NCI-H1105 treated with DMSO at 0.1 percent for 48 hours (cell line): ENCODE results near the gene SLC38A1.
A peak's percentile ranks its signal among the peaks of the same experiment; 100 is the strongest.
"Not testable (repeated sequence)": the region's sequence is repeated elsewhere in the genome, so short reads cannot be mapped to it uniquely, and the experiment has no call there.

Experiments used
- DNase-seq: peaks from one replicate; lab custom pipeline; 2025; lab: John Stamatoyannopoulos, UW

SLC38A1 gene

DNA sequence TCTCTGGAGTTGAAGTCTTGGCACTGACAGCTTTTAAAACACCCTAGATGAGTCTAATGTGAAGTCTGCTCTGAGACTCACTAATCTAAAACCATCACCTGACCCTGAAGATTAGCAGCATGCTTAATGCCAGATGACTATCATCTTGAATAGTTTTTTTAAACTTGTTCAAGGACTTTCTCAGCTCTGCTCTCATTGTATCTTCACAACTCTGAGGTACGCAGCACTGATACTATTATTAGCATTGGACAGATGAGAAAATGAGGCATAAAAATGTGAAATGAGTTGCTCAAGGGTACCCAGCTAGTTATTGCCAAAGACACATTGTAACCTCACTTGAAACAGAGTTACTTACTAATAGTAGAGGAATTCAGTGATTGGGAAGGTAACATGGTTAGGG lies 4.8 kb downstream of the SLC38A1 start:
- DNase-seq, result no peak

DNA sequence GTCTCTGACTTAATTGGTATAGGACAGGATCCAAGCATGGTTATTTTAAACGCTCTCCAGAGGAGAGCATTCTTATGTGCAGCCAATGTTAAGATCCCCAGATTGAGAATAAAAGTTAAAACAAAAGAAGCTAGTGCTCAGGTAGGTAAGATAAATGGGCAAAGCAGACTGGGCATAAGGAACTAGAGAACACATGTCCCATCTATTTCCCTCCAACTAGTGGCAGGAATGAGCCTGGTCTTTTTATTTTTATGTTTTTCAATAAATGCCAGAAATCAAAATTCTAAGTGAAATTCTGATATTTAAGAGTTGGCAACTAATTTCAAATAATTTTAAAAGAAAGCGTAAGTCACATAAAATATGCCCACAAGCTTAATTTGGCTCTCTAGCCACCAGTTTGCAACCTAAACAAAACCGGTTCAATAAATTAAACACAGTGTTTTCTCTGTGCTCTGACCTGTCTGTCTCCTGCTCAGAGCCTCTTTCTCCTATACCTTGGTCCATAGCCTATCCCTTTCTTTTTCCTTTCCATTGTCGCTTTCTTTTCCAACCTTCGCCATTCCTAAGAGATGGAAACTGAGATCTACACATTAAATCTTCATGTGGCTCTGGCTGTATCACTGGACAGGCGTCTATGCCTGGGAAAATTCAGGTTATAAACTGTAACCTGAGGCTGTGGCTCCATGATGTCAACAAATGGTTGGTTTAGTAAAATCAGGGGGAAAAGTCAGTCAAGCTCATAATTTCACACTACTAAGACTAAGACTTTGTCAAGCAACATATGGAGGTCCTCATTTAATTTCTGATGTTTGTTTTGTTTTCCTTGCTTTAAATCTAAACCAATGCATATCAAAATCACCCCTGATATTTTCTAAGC lies 5.5 kb downstream of the SLC38A1 start:
- DNase-seq, result no peak

GRCh38 chr12:46261646-46262045 lies 7.2 kb downstream of the SLC38A1 start:
- DNase-seq, result no peak

- DNase-seq, result no peak
Measured at GRCh38 chr12:46260913-46261476, 7.8 kb downstream of the SLC38A1 start.

DNA sequence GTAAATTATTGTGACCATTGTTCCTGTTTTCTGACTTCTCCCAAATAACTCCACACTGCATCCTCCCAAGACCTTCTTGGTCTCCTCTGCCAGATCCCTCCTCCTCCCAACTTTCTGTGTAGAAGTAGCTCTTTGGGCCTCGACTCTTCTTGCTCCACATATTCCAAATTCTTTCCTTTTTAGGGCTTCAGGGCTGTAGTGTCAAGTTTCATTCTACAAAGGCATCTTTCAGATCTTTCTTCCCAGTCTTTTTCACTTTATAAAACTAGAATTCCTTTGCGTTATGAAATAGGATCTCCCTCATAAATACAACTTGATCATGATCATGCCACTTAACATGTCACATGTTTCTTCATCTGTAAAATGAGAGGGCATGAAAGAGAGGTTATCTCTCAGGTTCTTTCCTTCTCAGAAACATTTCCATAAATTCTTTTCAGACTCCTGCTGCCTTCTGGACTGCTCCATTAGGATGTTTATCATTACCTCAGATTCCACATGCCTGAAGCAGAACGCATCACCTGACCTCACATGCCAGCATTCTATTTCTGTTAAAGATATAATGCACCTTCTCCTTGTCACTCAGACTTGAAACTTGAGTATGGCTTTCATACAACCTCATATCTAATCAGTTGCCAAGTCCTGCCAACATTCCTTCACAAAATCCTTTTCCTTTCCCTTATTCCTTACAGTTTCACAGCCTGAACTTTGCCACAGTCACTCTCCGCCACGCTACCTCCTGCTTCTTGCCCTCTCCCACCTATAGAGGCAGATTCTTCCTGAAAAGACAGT lies 8.5 kb downstream of the SLC38A1 start:
- no peak for DNase-seq

GRCh38 chr12:46259713-46260112 lies 9.1 kb downstream of the SLC38A1 start:
- no peak for DNase-seq

- DNase-seq, result no peak
Measured at GRCh38 chr12:46259071-46259470, 9.8 kb downstream of the SLC38A1 start.

DNA sequence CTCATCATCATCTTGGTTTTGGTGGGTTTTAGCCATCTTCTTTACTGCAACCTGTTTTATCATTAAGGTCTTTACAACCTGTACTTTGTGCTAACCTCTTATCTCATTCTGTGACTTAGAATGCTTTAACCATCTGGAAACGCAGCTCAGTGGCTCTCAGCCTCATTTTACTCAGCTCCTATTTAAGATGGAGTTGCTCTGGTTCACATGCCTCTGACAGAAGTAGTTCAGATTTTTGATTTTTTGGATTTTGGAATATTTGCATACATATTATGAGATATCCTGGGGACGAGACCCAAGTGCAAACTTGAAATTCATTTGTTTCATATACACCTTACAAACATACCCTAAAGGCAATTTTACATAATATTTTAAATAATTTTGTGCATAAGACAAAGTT lies 10.7 kb downstream of the SLC38A1 start:
- no peak for DNase-seq

DNA sequence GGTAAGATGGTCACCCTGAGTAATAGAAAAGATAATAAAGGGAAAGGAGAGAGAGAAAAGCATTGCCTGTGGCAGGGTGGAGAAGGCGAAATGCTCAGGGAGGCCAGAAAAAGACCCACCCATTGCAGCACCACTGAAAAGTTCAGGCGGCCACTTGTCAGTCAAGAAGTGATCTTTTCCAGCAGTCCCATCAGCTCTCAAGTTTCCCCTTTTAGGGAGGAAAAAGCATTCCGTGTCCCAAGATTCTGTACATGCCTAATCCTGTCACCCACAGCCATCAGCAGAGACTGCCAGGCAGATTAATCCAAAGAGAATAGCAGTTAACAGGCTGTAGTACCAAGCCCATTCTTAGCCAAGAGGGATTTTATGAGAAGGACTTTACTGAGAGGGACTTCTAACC lies 11.9 kb downstream of the SLC38A1 start:
- DNase-seq, result no peak

- no peak for DNase-seq
Measured at GRCh38 chr12:46253544-46254162, 15.2 kb downstream of the SLC38A1 start.

- not testable (repeated sequence) for DNase-seq
Measured at GRCh38 chr12:46251994-46252393, 16.8 kb downstream of the SLC38A1 start.

DNA sequence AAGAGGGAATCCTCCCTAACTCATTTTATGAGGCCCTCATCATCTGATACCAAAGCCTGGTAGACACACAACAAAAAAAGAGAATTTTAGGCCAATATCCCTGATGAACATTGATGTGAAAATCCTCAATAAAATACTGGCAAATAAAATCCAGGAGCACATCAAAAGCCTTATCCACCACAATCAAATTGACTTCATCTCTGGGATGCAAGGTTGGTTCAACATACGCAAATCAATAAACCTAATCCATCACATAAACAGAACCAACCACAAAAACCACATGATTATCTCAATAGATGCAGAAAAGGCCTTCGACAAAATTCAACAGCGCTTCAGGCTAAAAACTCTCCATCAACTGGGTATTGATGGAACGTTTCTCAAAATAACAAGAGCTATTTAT lies 18.9 kb downstream of the SLC38A1 start:
- not testable (repeated sequence) for DNase-seq

GRCh38 chr12:46246021-46246700 lies 22.7 kb downstream of the SLC38A1 start:
- no peak for DNase-seq

GRCh38 chr12:46244997-46245396 lies 23.8 kb downstream of the SLC38A1 start:
- no peak for DNase-seq

- DNase-seq, result peak; percentile 18
Measured at GRCh38 chr12:46244273-46244915, 24.4 kb downstream of the SLC38A1 start.

- no peak for DNase-seq
Measured at GRCh38 chr12:46242569-46242968, 26.3 kb downstream of the SLC38A1 start.

DNA sequence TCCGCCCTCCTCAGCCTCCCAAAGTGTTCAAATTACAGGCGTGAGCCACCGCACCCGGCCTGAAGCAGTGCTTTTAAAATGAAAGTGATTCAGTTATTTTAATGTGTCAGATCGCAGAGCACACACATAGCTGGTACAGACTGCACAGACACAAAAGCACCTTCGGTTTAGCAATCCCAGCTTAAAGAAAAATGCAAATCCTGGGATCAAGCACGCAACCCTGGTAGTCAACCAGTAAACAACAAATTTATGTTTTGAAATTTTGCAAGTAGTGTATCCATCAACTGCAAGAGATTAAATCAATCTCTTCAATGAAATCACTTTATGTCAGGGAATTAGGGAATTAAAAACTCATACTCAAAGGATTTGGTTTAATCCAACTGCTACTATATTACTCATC lies 28.4 kb downstream of the SLC38A1 start:
- DNase-seq, result no peak

DNA sequence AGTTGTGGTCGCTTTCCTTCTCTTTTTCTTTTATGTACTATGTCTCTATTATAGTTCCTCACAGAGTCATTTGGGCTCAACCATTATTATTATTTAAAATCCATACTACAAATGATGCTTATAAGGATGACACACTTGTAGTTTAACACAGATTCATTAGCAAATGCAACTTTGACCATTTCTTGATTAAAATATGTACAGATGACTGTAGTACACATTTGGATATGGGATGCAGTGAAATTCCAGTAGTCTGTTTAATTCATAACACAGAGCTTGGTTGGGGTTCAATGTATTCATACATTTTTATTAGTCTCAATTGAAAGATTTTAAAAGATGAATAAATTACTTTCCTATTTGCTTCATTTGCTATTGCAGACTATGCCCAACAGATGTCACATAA lies 30.0 kb downstream of the SLC38A1 start:
- no peak for DNase-seq

GRCh38 chr12:46237371-46238045 lies 31.3 kb downstream of the SLC38A1 start:
- DNase-seq, result no peak

DNA sequence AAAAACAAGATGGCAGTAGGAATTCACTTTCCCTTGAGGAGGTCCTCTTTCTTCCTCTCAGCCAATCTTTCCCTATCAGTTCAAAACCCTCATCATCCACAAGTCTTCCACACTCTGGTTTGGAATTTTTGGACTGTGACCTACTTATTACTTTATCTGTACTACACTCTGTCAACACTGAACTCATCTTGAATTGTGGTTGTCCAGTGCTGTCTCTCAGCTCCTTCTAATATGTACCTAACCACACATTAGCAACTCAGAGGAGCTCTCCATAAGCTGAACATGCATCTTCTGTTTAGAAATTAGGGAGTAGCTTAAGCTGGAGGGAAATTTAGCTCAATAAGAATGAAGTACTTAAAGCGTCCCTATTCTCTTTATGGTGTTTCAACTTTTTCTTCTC lies 34.8 kb downstream of the SLC38A1 start:
- DNase-seq, result no peak

- peak; percentile 72 for DNase-seq
Measured at GRCh38 chr12:46233423-46233822, 35.4 kb downstream of the SLC38A1 start.
